ENCODE data around the gene CXADR.

DNA sequence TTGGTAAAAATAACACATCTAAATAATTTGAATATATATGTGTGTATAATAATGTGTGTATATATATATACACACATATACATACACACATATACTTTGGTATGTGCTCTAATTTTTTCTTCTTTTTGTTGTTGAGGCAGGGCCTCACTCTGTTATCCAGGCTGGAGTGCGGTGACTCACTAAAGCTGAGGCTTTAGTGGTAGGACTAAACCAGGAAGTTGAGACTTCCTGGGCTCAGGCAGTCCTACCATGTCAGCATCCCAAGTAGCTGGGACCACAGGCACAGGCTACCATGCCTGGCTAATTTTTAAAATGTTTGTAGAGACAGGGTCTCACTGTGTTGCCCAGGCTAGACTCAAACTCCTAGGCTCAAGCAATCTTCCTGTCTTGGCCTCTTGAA lies 46.7 kb upstream of the CXADR start:
- no peak for TF ChIP-seq CTCF (conservative IDR thresholded peaks at IDR 0.05)
- no peak for TF ChIP-seq EZH2 (IDR thresholded peaks at IDR 0.05; ENCODE audit: low read depth)

All from PC-9 (cell line).